Panc1 (cell line): ENCODE measurements around the gene SENP6. TPM values are rescaled to one million over a fixed set of nuclear protein-coding genes. Genes with fewer than 3 reads are reported as not detected.

ENCODE experiments used
- ATAC-seq: fragments of 200-7000 bp; cut with Tn5 transposase; 2 replicates; pipeline ENCODE4 v1.9.1; 2020; ENCODE audit warnings: mild to moderate bottlenecking, moderate library complexity
- BruUV-seq: library from RNA; stranded (reverse); fragments of 400-500 nt; replicated peaks from 2 replicates; lab custom pipeline; 2021; lab: Mats Ljungman, UMichigan
- CTCF ChIA-PET: fragments of 300-600 bp; sonication (Branson Sonifier 250); formaldehyde crosslinking; loops from one replicate; lab custom pipeline; 2022; ENCODE audit warnings: antibody characterized with exemption; lab: Charles Lee
- POLR2A ChIA-PET: fragments of 300-600 bp; sonication (Branson Sonifier 250); formaldehyde crosslinking; loops from one replicate; lab custom pipeline; 2022; ENCODE audit warnings: antibody characterized with exemption; lab: Charles Lee
- DNase-seq: peaks from one replicate; pipeline ENCODE4 v3.0.0-alpha.2; 2010; ENCODE audit warnings: low read depth, low spot score
- H3K27ac ChIP-seq: 2 replicates; pipeline ENCODE4 v1.5.1; 2011; ENCODE audit warnings: mild to moderate bottlenecking, low read length, inconsistent platforms
- H3K27me3 ChIP-seq: fragments of 200-500 bp; sonication (Bioruptor generic); 2 replicates; pipeline ENCODE4 v1.6.0; 2014; ENCODE audit warnings: low read length, inconsistent platforms; ENCODE audit not compliant: control insufficient read depth, insufficient read depth
- H3K36me3 ChIP-seq: fragments of 200-500 bp; sonication (Bioruptor generic); 2 replicates; pipeline ENCODE4 v1.5.1; 2014; ENCODE audit warnings: inconsistent platforms, mild to moderate bottlenecking, low read length, moderate library complexity; ENCODE audit not compliant: control insufficient read depth, insufficient read depth
- H3K4me1 ChIP-seq: 2 replicates; pipeline ENCODE4 v1.5.1; 2011; ENCODE audit warnings: inconsistent platforms, mild to moderate bottlenecking, low read length, moderate library complexity; ENCODE audit not compliant: control insufficient read depth, insufficient read depth
- H3K4me3 ChIP-seq, 2 experiments: 2 replicates each; pipeline ENCODE4 v1.5.1; 2011 to 2012; ENCODE audit warnings: low read depth in 2 of 2, low read length in 2 of 2, mild to moderate bottlenecking in 2 of 2, inconsistent platforms in 1 of 2, moderate library complexity in 1 of 2
- H3K9me3 ChIP-seq: fragments of 200-500 bp; sonication (Bioruptor generic); 2 replicates; pipeline ENCODE4 v1.5.1; 2014; ENCODE audit warnings: low read depth, mild to moderate bottlenecking, inconsistent platforms, low read length, moderate library complexity; ENCODE audit not compliant: control insufficient read depth, insufficient read depth
- CTCF ChIP-seq: fragments of 450-650 bp; IDR thresholded peaks from 2 replicates; pipeline ENCODE4 v1.5.1; 2017; ENCODE audit warnings: mild to moderate bottlenecking
- POLR2AphosphoS5 ChIP-seq: IDR thresholded peaks from 2 replicates; pipeline ENCODE4 v1.6.1; 2012; ENCODE audit warnings: mild to moderate bottlenecking, low read depth, low read length, moderate library complexity
- SIN3A ChIP-seq: IDR thresholded peaks from 2 replicates; pipeline ENCODE4 v1.6.1; 2012; ENCODE audit warnings: low read depth, mild to moderate bottlenecking, low read length, moderate library complexity, borderline replicate concordance; ENCODE audit not compliant: insufficient read depth
- TCF7L2 ChIP-seq: IDR thresholded peaks from 2 replicates; pipeline ENCODE4 v1.6.1; 2011; ENCODE audit warnings: mild to moderate bottlenecking, low read depth, low read length, inconsistent platforms
- in situ Hi-C: cut with HindIII; loops from 2 replicates; pipeline ENCODE4 v1.10.0; 2016; ENCODE audit warnings: low sequenced_read_pairs, low pct_unique_long_range_greater_than_20kb
- intact Hi-C: fragments of 100-400 bp; cut with micrococcal nuclease; formaldehyde crosslinking; loops from one replicate; pipeline ENCODE4 v1.10.0; 2022; ENCODE audit not compliant: unreplicated experiment
- total RNA-seq: library from RNA; stranded (reverse); gene quantifications from one replicate; pipeline ENCODE4 v1.2.1, GENCODE V29; 2021; ENCODE audit not compliant: unreplicated experiment
- TF ChIP-seq, protein P1 (sequence below), 2 experiments: IDR thresholded peaks; 2 replicates each; pipeline ENCODE4 v1.6.1; 2011 to 2012; ENCODE audit warnings: low read depth in 2 of 2, control low read depth in 1 of 2, low read length in 1 of 2, mild to moderate bottlenecking in 1 of 2, moderate library complexity in 1 of 2; ENCODE audit not compliant: insufficient read depth in 1 of 2

Gene SENP6
- total RNA-seq, 1 experiment from 2014 or later = 58.7 TPM

DNA sequence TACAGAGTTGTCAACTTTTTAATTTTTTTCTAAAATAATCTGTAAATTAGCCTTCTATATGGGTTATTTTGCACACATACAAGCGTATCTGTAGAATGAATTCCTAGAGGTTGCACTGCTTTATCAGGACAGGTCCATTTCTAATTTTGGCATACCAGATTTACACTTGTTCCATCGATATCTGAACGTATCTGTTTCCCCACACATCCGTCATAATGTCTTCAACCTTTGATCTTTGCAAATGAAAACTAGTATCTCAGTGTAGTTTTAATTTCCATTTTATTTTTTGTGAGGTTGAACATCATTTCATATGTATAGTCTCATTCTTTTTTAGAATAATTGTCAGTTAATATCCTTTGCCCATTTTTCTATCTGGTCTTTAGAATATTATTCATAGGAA, 22.7 kb downstream of the SENP6 start:
- H3K27me3 ChIP-seq = no peaks in the 10 kb centered on the region
- in situ Hi-C loops (no loop called here), intact Hi-C loops (no loop called here)
- ATAC-seq (no peak), DNase-seq (no peak)
- H3K36me3 ChIP-seq = peaks cover 17% of the 10 kb centered on the region; the same call in 1 of the 2 replicates
- TF ChIP-seq TCF7L2 (no peak), SIN3A (no peak), POLR2AphosphoS5 (no peak), CTCF (no peak)
- TF ChIP-seq, protein P1, sequence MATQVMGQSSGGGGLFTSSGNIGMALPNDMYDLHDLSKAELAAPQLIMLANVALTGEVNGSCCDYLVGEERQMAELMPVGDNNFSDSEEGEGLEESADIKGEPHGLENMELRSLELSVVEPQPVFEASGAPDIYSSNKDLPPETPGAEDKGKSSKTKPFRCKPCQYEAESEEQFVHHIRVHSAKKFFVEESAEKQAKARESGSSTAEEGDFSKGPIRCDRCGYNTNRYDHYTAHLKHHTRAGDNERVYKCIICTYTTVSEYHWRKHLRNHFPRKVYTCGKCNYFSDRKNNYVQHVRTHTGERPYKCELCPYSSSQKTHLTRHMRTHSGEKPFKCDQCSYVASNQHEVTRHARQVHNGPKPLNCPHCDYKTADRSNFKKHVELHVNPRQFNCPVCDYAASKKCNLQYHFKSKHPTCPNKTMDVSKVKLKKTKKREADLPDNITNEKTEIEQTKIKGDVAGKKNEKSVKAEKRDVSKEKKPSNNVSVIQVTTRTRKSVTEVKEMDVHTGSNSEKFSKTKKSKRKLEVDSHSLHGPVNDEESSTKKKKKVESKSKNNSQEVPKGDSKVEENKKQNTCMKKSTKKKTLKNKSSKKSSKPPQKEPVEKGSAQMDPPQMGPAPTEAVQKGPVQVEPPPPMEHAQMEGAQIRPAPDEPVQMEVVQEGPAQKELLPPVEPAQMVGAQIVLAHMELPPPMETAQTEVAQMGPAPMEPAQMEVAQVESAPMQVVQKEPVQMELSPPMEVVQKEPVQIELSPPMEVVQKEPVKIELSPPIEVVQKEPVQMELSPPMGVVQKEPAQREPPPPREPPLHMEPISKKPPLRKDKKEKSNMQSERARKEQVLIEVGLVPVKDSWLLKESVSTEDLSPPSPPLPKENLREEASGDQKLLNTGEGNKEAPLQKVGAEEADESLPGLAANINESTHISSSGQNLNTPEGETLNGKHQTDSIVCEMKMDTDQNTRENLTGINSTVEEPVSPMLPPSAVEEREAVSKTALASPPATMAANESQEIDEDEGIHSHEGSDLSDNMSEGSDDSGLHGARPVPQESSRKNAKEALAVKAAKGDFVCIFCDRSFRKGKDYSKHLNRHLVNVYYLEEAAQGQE (IDR thresholded peaks at IDR 0.05; ENCODE audit: insufficient read depth in 1 of 2, low read depth in 2 of 2, low read length in 1 of 2) = no peak
- ChIA-PET CTCF (no interaction called here), POLR2A (no interaction called here)
- H3K9me3 ChIP-seq = no peaks in the 10 kb centered on the region
- no peak overlapping the region for H3K27ac ChIP-seq
- no TSS peak for BruUV-seq
- H3K4me3 ChIP-seq = no peak overlapping the region
- H3K4me1 ChIP-seq = 0 out of 2 replicates have a peak, but pooled peaks cover 3% of the 10 kb centered on the region

DNA sequence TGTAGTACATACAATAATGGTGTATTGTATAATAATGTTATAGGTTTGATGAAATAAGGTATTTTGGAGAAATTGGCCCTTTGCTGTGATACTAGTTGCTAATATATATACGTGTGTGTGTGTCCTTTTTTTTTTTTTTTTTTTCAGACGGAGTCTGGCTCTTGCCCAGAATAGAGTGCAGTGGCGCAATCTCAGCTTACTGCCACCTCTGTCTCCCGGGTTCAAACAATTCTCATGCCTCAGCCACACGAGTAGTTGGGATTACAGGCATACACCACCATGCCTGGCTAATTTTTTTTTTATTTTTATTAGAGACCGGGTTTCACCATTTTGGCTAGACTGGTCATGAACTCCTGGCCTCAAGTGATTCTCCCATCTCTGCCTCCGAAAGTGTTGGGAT, 23.3 kb downstream of the SENP6 start:
- H3K4me3 ChIP-seq = no peak overlapping the region
- ChIA-PET POLR2A (no interaction called here), CTCF (no interaction called here)
- H3K36me3 ChIP-seq = peaks cover 17% of the 10 kb centered on the region; the same call in 1 of the 2 replicates
- in situ Hi-C loops (no loop called here), intact Hi-C loops (no loop called here)
- no peaks in the 10 kb centered on the region for H3K9me3 ChIP-seq
- H3K4me1 ChIP-seq = 0 out of 2 replicates have a peak, but pooled peaks cover 3% of the 10 kb centered on the region
- no TSS peak for BruUV-seq
- H3K27me3 ChIP-seq = no peaks in the 10 kb centered on the region
- TF ChIP-seq, protein P1 (IDR thresholded peaks at IDR 0.05; ENCODE audit: insufficient read depth in 1 of 2, low read depth in 2 of 2, low read length in 1 of 2) = no peak
- no peak for TF ChIP-seq CTCF
- TF ChIP-seq TCF7L2 = no peak
- no peak for TF ChIP-seq POLR2AphosphoS5
- no peak for TF ChIP-seq SIN3A
- ATAC-seq = no peak
- DNase-seq = no peak
- no peak overlapping the region for H3K27ac ChIP-seq
